ENCODE data around the gene GRM2.

The GRM2 gene

DNA sequence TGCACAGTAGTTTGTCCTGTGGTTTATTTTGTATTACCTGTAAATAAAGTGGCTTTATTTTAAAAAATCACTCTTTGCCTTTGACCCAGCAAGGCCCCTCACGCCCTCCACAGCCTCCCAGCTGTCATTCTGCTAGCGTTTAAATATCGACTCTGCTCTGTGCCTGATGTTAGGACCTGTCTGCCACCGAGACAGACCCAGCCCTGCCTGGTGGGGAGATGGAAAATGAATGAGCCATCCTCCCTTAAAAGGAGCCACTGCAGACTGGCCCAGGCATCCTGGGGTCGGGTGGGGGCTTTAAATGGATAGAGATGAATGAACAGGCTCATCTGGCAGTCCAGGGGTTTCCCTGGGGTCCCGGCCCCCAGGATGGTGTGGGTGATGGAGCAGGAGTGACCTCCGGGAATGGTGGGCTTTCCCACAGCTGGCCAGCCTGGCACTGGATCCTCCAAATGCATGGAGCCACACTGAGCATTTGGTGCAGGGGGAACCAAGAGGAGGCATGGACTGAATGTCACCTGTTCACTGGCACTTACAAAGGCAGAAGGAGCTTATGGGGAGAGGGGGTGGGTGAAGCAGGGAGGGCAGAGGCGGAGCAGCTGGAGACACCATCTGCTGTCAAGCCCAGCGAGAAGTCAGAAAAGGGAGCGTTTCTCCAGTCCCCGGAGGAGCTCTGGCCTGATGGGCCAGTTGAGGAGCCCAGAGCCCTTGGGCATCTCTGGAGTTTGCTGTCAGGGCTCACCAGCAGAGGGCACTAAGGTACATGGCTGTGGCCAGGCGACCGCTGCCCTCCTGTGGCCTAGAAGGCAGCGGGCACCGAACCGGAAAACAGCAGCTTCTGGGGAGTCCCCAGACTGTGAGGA, 11.9 kb downstream of the GRM2 start:
- TF ChIP-seq POLR2AphosphoS5 (IDR thresholded peaks at IDR 0.05; ENCODE audit: low read depth, low read length) (no peak), POLR2A (IDR thresholded peaks at IDR 0.05; ENCODE audit: low read depth, low read length) (no peak), TAF1 (IDR thresholded peaks at IDR 0.05; ENCODE audit: borderline replicate concordance, low read depth, low read length) (no peak)
- peak; percentile 67 for DNase-seq (ENCODE audit: insufficient read length)
- FAIRE-seq = peak; percentile 68

DNA sequence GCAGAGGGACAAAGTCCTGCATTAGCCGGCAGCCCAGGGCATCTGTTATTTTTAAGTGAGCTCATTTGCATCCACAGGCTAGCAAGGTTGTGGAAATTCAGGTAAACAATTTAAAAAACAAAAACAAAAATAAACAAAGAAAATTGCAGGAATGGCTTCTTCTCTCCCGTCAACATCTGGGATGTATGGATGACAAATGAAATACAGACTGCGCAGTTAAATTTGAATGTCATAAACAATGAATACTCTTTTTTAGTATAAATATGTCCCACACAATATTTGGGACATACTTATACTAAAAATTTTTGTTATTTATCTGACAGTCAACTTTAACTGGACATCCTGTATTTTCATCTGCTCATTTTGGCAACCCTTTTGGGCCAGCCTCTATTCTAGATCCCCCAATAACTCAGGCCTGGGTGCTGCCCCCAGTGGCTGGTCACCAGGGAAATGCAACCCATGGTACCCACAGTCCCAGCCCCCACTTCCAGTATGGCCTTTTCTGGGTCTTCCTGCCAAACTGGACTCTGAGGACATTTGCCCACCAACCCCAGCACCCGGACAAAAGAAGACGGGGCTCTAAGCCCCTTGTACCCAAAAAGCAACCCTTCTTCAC, 12.7 kb downstream of the GRM2 start:
- TF ChIP-seq POLR2A (IDR thresholded peaks at IDR 0.05; ENCODE audit: low read depth, low read length) (no peak), POLR2AphosphoS5 (IDR thresholded peaks at IDR 0.05; ENCODE audit: low read depth, low read length) (no peak), TAF1 (IDR thresholded peaks at IDR 0.05; ENCODE audit: borderline replicate concordance, low read depth, low read length) (no peak)
- DNase-seq (ENCODE audit: insufficient read length) (peak; percentile 7), FAIRE-seq (no peak)

DNA sequence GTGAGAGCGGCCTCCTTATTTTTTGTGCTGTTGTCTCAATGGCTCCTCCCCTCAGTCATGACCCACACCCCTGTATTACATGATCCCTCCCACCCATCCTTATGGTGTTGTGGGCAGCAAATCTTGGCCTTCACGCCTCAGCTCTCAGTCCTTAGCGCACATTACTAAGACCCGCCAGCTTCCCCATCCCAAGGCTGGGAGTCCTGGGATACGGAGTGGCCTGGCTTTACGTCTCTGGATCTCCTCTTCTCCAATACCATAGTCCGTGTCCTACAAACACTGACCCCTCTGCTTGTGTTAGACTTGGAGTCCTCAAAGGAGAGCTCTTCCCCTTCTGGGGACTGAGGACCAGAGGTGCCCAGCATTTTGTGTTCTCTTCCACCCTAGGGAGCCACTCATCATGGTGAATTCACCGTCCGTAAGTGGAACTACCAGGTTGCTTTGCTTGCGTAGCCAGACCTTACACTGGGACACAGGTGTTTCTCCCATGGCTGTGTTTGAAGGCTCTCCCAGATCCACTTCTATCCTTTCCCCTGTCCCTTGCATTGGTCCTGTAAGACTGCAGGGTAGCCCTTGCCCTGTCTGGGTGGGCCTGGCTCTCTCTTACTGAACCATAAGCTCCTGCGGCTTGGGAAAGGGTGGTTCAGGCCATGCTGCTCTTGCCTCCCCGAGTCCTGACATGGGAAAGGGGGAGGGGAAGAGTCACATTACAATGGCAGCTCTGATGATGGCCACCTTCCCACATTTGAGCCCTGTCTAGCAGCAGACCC, 13.6 kb downstream of the GRM2 start:
- FAIRE-seq (no peak), DNase-seq (ENCODE audit: insufficient read length) (no peak)

DNA sequence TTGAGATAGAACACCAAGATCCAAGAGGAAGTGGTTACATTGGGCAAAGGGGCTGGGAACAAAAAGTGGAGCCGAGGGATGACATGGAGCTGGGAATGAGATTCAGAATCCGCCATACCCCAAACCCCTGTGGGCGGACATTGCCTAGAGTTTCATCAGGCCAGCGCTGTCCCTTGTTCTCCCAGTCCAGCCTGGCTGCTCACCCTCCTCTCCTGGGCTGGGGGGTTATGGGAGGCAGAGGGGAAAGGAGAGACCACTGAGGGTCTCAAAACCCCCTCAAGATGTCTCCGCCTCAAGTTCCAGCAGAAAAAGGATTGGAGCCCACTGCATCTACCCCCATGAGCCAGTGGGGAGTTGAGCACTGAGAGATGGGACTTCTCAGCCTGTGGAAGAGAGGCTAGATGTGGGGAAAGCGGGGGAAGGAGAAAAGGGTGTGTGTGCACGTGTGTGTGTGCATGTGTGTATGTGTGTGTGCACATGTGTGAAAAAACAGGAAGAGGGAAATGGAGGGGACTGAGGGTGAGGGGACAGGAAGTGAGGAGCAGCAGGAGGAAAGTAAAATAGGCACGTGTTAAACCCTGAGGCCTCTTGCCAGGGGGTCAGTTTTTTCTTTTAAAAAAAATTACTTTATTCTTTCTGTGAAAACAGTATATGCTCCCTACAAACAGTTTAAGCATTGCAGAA, 14.3 kb downstream of the GRM2 start:
- no peak for TF ChIP-seq POLR2A (IDR thresholded peaks at IDR 0.05; ENCODE audit: low read depth, low read length)
- no peak for TF ChIP-seq TAF1 (IDR thresholded peaks at IDR 0.05; ENCODE audit: borderline replicate concordance, low read depth, low read length)
- TF ChIP-seq POLR2AphosphoS5 (IDR thresholded peaks at IDR 0.05; ENCODE audit: low read depth, low read length) = no peak
- no peak for FAIRE-seq
- DNase-seq (ENCODE audit: insufficient read length) = no peak

More for the DNA sequence above, 13.6 kb downstream of the GRM2 start:
- TF ChIP-seq POLR2A (IDR thresholded peaks at IDR 0.05; ENCODE audit: low read depth, low read length) (no peak), POLR2AphosphoS5 (IDR thresholded peaks at IDR 0.05; ENCODE audit: low read depth, low read length) (no peak), TAF1 (IDR thresholded peaks at IDR 0.05; ENCODE audit: borderline replicate concordance, low read depth, low read length) (no peak)

DNA sequence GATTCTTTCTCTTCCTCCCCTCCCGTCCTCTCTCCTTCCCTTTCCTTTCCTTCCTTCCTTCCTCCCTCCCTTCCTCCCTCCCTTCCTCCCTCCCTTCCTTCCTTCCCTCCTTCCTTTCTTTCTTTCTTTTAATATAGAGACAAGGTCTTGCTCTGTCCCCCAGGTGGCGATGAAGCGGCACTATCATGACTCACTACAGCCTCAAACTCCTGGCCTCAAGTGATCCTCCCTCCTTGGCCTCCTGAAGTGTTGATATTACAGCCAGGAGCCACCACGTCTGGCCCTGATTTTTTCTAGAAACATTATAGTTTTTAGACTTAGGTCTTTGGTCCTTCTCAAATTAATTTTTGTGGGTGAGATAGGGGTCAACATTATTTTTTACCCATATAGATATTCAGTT, 15.5 kb downstream of the GRM2 start:
- TF ChIP-seq POLR2A (IDR thresholded peaks at IDR 0.05; ENCODE audit: low read depth, low read length) (no peak), POLR2AphosphoS5 (IDR thresholded peaks at IDR 0.05; ENCODE audit: low read depth, low read length) (no peak), TAF1 (IDR thresholded peaks at IDR 0.05; ENCODE audit: borderline replicate concordance, low read depth, low read length) (no peak)
- FAIRE-seq (no peak), DNase-seq (ENCODE audit: insufficient read length) (no peak)

DNA sequence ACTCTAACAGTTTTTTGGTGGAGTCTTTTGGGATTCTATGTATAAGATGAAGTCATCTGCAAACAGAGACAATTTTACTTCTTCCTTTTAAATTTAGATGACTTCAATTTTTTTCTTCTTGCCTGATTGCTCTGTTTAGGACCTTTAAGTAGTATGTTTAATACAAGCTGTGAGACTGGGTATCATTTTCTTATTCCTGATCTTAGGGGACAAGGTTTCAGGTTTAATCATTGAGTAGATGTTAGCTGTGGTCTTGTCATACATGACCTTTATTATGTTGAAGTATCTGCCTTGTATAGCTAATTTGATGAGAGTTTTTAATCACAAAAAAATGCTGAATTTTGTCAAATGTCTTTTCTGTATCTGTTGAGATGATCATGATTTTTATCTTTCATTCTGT, 20.6 kb downstream of the GRM2 start:
- TF ChIP-seq POLR2AphosphoS5 (IDR thresholded peaks at IDR 0.05; ENCODE audit: low read depth, low read length) = no peak
- no peak for TF ChIP-seq POLR2A (IDR thresholded peaks at IDR 0.05; ENCODE audit: low read depth, low read length)
- no peak for TF ChIP-seq TAF1 (IDR thresholded peaks at IDR 0.05; ENCODE audit: borderline replicate concordance, low read depth, low read length)
- no peak for FAIRE-seq
- DNase-seq (ENCODE audit: insufficient read length) = no peak

DNA sequence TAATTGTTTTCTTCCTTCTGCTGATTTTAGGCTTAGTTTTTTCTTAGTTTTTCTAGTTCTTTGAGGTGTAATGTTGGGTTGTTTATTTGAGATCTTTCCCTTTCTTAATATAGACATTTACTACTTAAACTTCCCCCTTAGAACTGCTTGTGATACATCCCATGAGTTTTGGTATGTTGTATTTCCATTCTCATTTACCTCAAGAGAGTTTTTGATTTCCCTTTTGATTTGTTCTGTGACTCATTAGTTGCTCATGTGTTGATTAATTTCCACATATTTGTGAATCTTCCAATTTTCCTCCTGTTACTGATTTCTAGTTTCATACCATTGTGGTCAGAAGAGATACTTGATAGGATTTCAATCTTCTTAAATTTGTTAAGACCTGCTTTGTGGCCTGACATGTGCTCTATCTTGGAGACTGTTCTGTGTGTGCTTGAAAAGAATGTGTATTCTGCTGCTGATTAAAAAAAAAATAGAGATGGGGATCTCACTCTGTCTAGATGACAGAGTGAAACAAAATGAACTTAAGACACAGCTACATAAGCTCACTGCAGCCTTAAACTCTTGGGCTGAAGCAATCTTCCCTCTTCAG, 22.3 kb downstream of the GRM2 start:
- TF ChIP-seq POLR2AphosphoS5 (IDR thresholded peaks at IDR 0.05; ENCODE audit: low read depth, low read length) = no peak
- TF ChIP-seq TAF1 (IDR thresholded peaks at IDR 0.05; ENCODE audit: borderline replicate concordance, low read depth, low read length) = no peak
- no peak for TF ChIP-seq POLR2A (IDR thresholded peaks at IDR 0.05; ENCODE audit: low read depth, low read length)
- FAIRE-seq (no peak), DNase-seq (ENCODE audit: insufficient read length) (no peak)

DNA sequence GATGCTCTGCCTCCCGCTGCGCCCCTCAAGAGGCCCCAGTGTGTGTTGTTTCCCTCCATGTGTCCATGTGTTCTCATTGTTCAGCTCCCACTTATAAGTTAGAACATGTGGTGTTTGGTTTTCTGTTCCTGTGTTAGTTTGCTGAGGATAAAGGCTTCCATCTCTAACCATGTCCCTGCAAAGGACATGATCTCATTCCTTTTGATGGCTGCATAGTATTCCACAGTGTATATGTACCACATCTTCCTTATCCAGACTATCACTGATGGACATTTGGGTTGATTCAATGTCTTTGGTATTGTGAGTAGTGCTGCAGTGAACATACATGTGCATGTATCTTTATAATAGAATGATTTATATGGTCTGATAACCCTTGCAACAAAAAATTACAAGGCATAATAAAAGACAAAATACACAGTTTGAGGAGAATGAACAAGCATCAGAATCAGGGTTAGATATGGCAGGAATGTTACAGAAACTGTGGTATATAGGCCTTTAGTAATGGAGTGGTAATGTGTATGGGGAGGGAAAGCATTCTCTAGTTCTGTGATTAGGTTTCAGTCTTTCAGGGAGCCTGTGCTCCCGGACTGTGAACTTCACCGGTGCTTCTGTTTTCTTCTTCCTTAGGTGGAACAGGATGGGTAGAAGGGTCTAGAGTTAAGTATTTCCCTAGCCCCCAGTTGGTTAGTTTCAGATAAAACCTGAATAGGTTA, 27.1 kb downstream of the GRM2 start:
- FAIRE-seq (no peak), DNase-seq (ENCODE audit: insufficient read length) (no peak)
- TF ChIP-seq POLR2A (IDR thresholded peaks at IDR 0.05; ENCODE audit: low read depth, low read length) = no peak
- no peak for TF ChIP-seq TAF1 (IDR thresholded peaks at IDR 0.05; ENCODE audit: borderline replicate concordance, low read depth, low read length)
- TF ChIP-seq POLR2AphosphoS5 (IDR thresholded peaks at IDR 0.05; ENCODE audit: low read depth, low read length) = no peak

DNA sequence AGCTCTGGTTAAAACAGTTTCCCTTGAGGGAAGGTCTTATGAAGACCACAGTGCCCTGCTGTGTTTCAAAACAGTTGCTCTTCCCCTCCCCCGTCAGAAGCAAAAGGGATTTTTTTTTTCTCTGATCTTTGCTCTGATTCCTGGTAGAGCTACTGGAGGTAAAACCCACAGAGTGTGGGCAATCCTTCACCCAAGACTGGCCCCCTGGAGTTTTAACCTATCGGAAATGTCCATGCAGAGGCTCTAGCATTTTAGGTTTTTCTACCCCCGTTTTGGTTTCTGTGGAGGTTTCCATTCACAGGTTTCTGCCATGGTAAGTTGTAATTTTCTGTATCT, 27.7 kb downstream of the GRM2 start:
- FAIRE-seq = no peak
- TF ChIP-seq POLR2AphosphoS5 (IDR thresholded peaks at IDR 0.05; ENCODE audit: low read depth, low read length) (no peak), POLR2A (IDR thresholded peaks at IDR 0.05; ENCODE audit: low read depth, low read length) (no peak), TAF1 (IDR thresholded peaks at IDR 0.05; ENCODE audit: borderline replicate concordance, low read depth, low read length) (no peak)
- DNase-seq (ENCODE audit: insufficient read length) = no peak

DNA sequence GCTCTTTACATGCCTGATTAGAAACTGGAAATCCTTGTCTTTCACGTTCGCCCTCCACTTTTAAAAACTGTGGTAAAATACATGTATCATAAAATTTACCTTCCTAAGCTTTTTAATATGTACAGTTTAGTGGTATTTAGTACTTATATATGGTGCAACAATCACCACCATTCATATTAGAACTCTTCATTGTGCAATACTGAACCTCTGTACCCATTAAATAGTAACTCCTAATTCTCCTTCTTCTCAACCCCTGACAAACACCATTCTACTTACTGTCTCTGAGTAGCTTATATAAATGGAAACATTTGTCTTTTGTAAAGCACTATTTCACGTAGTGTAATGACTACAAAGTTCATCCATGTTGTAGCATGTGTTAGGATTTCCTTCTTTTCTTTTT, 28.2 kb downstream of the GRM2 start:
- no peak for FAIRE-seq
- DNase-seq (ENCODE audit: insufficient read length) = no peak
- TF ChIP-seq POLR2AphosphoS5 (IDR thresholded peaks at IDR 0.05; ENCODE audit: low read depth, low read length) (no peak), TAF1 (IDR thresholded peaks at IDR 0.05; ENCODE audit: borderline replicate concordance, low read depth, low read length) (no peak), POLR2A (IDR thresholded peaks at IDR 0.05; ENCODE audit: low read depth, low read length) (no peak)

Data from GM12892 (cell line).